RWPE1 (cell line): Measurements from ENCODE around the gene STAP2.

Experiments
- CTCF ChIA-PET: fragments of 350-600 bp; sonication (Branson Sonifier 250); formaldehyde crosslinking; extraction: SDS; loops from one replicate; lab custom pipeline; 2021; lab: Yijun Ruan, JAX
- POLR2A ChIA-PET: fragments of 400-600 bp; formaldehyde crosslinking; extraction: SDS; loops from one replicate; lab custom pipeline; 2020; ENCODE audit warnings: antibody characterized with exemption; ENCODE audit not compliant: low non-redundant PET; lab: Yijun Ruan, JAX
- DNase-seq: peaks from one replicate; pipeline ENCODE4 v3.0.0; 2012; ENCODE audit warnings: low spot score
- H3K27ac ChIP-seq: fragments of 450-650 bp; 2 replicates; pipeline ENCODE4 v1.5.1; 2017
- TF ChIP-seq, protein P1 (sequence below): fragments of 450-650 bp; conservative IDR thresholded peaks from 2 replicates; pipeline ENCODE4 v1.5.1; 2017; ENCODE audit warnings: low read depth, mild to moderate bottlenecking

The STAP2 gene

DNA sequence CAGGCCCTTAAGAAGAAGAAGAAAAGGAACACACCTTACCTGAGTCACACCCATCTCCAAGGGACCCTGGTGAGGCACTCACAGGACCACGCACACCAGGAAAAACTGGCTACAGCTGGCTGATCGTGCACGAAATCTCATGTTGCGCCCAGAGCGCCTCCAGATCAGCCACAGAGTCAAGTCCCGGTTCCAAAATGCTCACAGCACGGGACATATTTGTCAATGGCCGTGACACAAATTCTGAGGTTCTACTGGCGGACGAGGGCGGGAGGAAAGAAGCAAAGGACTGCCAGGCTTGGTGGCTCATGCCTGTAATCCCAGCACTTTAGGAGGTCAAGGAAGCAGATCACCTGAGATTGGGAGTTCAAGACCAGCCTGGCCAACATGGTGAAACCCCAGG, 40.3 kb upstream of the STAP2 start:
- POLR2A ChIA-PET, result interaction anchor here (0.7 kb wide), 1 partner anchor 36 kb away, joined by 5 read pairs; no protein-coding TSS in a partner anchor
- no peak for DNase-seq
- TF ChIP-seq, protein P1, sequence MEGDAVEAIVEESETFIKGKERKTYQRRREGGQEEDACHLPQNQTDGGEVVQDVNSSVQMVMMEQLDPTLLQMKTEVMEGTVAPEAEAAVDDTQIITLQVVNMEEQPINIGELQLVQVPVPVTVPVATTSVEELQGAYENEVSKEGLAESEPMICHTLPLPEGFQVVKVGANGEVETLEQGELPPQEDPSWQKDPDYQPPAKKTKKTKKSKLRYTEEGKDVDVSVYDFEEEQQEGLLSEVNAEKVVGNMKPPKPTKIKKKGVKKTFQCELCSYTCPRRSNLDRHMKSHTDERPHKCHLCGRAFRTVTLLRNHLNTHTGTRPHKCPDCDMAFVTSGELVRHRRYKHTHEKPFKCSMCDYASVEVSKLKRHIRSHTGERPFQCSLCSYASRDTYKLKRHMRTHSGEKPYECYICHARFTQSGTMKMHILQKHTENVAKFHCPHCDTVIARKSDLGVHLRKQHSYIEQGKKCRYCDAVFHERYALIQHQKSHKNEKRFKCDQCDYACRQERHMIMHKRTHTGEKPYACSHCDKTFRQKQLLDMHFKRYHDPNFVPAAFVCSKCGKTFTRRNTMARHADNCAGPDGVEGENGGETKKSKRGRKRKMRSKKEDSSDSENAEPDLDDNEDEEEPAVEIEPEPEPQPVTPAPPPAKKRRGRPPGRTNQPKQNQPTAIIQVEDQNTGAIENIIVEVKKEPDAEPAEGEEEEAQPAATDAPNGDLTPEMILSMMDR, result no peak
- CTCF ChIA-PET, result interaction anchor here (1.5 kb wide), 1 partner anchor 9 kb away, joined by 5 read pairs; no protein-coding TSS in a partner anchor
- peak overlapping the region; percentile 99 for H3K27ac ChIP-seq

DNA sequence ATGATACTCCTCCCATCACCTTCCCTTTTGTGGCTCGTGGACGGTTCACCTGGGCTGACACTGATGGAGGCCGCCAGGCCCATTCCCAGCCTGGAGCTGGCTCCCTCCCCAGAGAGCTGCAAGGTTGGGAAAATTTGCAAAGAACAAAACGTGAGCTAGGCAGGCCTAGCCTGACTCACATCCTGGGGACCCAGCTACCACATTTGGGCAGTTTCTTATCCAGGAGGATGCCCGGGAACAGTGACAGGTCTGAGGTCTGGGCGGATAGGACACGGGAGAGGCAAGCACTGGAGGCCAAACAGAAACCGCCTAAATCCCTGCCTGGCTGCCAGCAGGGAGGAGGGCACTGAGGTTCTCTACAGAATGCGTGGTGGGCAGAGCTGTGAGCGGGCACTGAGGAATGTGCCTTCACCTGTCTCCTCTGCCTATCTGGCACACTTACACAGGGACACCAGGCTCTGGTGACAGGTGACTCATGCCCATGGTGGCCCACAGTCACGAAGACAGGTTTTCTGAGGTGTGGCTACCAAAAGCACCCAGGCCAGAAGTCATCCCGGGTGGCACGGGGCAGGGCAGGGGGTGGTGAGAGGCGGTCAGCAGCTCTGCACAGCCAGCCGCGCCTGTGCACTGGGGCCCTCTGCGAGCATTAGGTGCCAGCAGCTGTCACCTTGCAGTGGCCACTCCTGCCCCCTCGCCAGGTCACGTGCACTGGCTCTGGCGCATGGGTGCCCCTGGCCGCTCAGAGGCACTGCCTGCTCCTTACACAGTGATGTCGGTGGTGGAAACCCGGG, 38.6 kb upstream of the STAP2 start:
- POLR2A ChIA-PET, result no interaction called here
- H3K27ac ChIP-seq, result peak overlapping the region; percentile 99

GRCh38 chr19:4376671-4376990, 38.0 kb upstream of the STAP2 start:
- ChIA-PET POLR2A (no interaction called here), CTCF (interaction anchor here (2.1 kb wide), 1 partner anchor 23 kb away, joined by 6 read pairs; the partner anchor contains the start of gene SH3GL1)
- TF ChIP-seq, protein P1, result no peak
- no peak for DNase-seq
- peak overlapping the region; percentile 99 for H3K27ac ChIP-seq

More for the DNA sequence above, 38.6 kb upstream of the STAP2 start:
- no peak for DNase-seq
- TF ChIP-seq, protein P1, result no peak
- CTCF ChIA-PET, result interaction anchor here (0.5 to 2.1 kb wide), 3 partner anchors 11 to 23 kb away, joined by 3 to 6 read pairs (median 4); partner anchors contain the start of gene SH3GL1

- ChIA-PET POLR2A (no interaction called here), CTCF (interaction anchor here (1.7 to 3.0 kb wide), 4 partner anchors 13 to 25 kb away, joined by 3 to 25 read pairs (median 8); partner anchors contain the start of gene SH3GL1)
- TF ChIP-seq, protein P1, result no peak
- no peak for DNase-seq
- H3K27ac ChIP-seq, result peak overlapping the region; percentile 99
Measured at GRCh38 chr19:4376028-4376670, 37.5 kb upstream of the STAP2 start.

DNA sequence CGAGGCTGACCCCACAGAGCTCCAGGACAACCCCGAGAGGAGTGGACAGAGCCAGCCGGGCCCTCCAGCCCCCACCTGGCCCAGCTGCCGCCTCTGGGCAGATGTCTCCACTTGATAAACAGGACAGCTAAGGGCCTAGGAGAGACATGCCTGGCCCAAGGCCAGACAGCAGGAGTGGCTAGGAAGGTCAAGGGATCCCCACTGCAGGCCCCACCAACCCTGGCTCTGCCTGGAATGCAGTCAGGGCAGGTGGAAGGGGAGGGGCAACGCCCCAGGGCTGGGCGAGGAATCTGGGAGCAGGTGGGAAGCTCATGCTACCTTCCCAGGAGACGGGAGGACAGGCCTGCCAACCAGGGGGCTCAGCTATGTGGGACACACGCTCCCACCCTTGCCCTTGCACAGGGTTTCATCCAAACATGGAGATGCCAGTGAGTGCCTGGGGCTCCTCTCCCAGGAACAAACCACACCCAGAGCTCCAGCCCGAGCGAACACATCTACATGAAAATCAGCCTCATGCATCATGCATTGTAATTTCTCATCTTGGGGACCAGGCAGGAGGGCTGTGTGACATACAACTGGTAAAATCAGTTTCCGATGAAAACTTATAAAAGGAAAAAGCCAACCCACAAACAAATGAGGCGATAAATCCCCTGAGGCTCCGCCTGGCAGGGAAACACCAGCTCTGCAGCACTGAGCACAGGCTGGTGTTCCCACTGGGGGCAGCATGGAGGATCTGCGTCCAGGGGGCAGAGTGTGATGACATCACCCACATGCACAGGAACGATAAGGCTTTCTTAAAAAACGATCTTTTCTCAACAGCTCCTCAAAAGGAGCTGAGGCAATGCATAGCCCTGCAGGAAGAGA, 36.8 kb upstream of the STAP2 start:
- CTCF ChIA-PET, result interaction anchor here (0.6 to 3.0 kb wide), 9 partner anchors 9 to 415 kb away, joined by 3 to 25 read pairs (median 4); partner anchors contain the start of gene SH3GL1
- POLR2A ChIA-PET, result interaction anchor here (0.5 kb wide), 1 partner anchor 24 kb away, joined by 6 read pairs; no protein-coding TSS in a partner anchor
- peak; percentile 72 for DNase-seq
- TF ChIP-seq, protein P1, result no peak
- peak overlapping the region; percentile 99 for H3K27ac ChIP-seq
